HepG2 (cell line): ENCODE data around the gene ZNF225. TPM values are rescaled to one million over a fixed set of nuclear protein-coding genes. Genes with fewer than 3 reads are reported as not detected.

Experiments used
- ARID5B ChIP-seq: IDR thresholded peaks from 2 replicates; pipeline ENCODE4 v1.4.0; 2020; ENCODE audit warnings: mild to moderate bottlenecking, missing genetic modification reagents
- BORCS8-MEF2B ChIP-seq: sonication (generic); formaldehyde crosslinking; IDR thresholded peaks from 2 replicates; pipeline ENCODE4 v1.8.0; 2022; ENCODE audit warnings: mild to moderate bottlenecking, missing genetic modification reagents
- DBP ChIP-seq: sonication (generic); formaldehyde crosslinking; IDR thresholded peaks from 2 replicates; pipeline ENCODE4 v1.4.0; 2020; ENCODE audit warnings: missing genetic modification reagents; ENCODE audit errors: not compliant biosample characterization
- EED ChIP-seq: sonication (generic); formaldehyde crosslinking; IDR thresholded peaks from 2 replicates; pipeline ENCODE4 v1.5.0; 2020; ENCODE audit warnings: mild to moderate bottlenecking, missing genetic modification reagents
- HIC2 ChIP-seq: sonication (generic); formaldehyde crosslinking; IDR thresholded peaks from 2 replicates; pipeline ENCODE4 v1.9.0; 2022; ENCODE audit warnings: low read depth, missing genetic modification reagents
- HNF1B ChIP-seq: sonication (generic); formaldehyde crosslinking; IDR thresholded peaks from 2 replicates; pipeline ENCODE4 v1.5.1; 2020; ENCODE audit warnings: mild to moderate bottlenecking, moderate library complexity, missing genetic modification reagents
- MED8 ChIP-seq: sonication (generic); formaldehyde crosslinking; IDR thresholded peaks from 2 replicates; pipeline ENCODE4 v1.8.1; 2023; ENCODE audit warnings: mild to moderate bottlenecking, missing genetic modification reagents; ENCODE audit not compliant: insufficient replicate concordance
- NFYC ChIP-seq: IDR thresholded peaks from 2 replicates; pipeline ENCODE4 v1.6.1; 2016; ENCODE audit warnings: missing genetic modification reagents, missing compliant biosample characterization
- PBX3 ChIP-seq: sonication (generic); formaldehyde crosslinking; IDR thresholded peaks from 2 replicates; pipeline ENCODE4 v1.8.1; 2023; ENCODE audit warnings: missing genetic modification reagents, inconsistent platforms, borderline replicate concordance
- PHF5A ChIP-seq: IDR thresholded peaks from one replicate; pipeline ENCODE4 v1.6.1; 2018; ENCODE audit warnings: low read depth, missing genetic modification reagents; ENCODE audit not compliant: unreplicated experiment
- POGK ChIP-seq: sonication (generic); formaldehyde crosslinking; conservative IDR thresholded peaks from 2 replicates; pipeline ENCODE4 v1.8.0; 2022; ENCODE audit warnings: mild to moderate bottlenecking, moderate library complexity, missing genetic modification reagents
- POLR2G ChIP-seq: fragments of 200-400 bp; formaldehyde crosslinking; IDR thresholded peaks from 2 replicates; pipeline ENCODE4 v1.6.1; 2018; ENCODE audit warnings: mild to moderate bottlenecking, low read depth, low read length, moderate library complexity
- RBM22 ChIP-seq: fragments of 200-400 bp; formaldehyde crosslinking; optimal IDR thresholded peaks from 2 replicates; pipeline ENCODE3; 2017; ENCODE audit warnings: mild to moderate bottlenecking, low read length, moderate library complexity
- TBX3 ChIP-seq: fragments of 450-650 bp; IDR thresholded peaks from 2 replicates; pipeline ENCODE4 v1.6.1; 2017; ENCODE audit warnings: antibody characterized with exemption, mild to moderate bottlenecking, inconsistent platforms, borderline replicate concordance
- ZNF234 ChIP-seq: sonication (generic); formaldehyde crosslinking; conservative IDR thresholded peaks from 2 replicates; pipeline ENCODE4 v1.5.1; 2020; ENCODE audit warnings: mild to moderate bottlenecking, missing genetic modification reagents
- ZNF235 ChIP-seq: sonication (generic); formaldehyde crosslinking; IDR thresholded peaks from 2 replicates; pipeline ENCODE4 v1.8.1; 2023; ENCODE audit warnings: mild to moderate bottlenecking, missing genetic modification reagents, borderline replicate concordance
- ZNF557 ChIP-seq: sonication (generic); formaldehyde crosslinking; IDR thresholded peaks from 2 replicates; pipeline ENCODE4 v1.4.0; 2020; ENCODE audit warnings: missing genetic modification reagents
- polyA plus RNA-seq, 8 experiments: library from polyadenylated mRNA; depleted of rRNA in 3 of 8; stranded (reverse) in 7 of 8; unstranded in 1 of 8; fragments of >200 nt; fragmentation: Illumina TruSeq in 4 of 8; extraction: Trizol in 4 of 8; gene quantifications; 2 replicates each; pipeline versions ENCODE4 v1.2.1 to v1.2.3, GENCODE V29; 2011 to 2016; ENCODE audit warnings: low read depth in 4 of 8, missing spikeins in 1 of 8, mixed read lengths in 1 of 8; ENCODE audit not compliant: insufficient read depth in 1 of 8
- total RNA-seq, 5 experiments: library from RNA; depleted of rRNA; stranded (reverse); fragments of >200 nt; fragmentation: Illumina TruSeq; extraction: Trizol; gene quantifications; 2 replicates each; pipeline ENCODE4 v1.2.3, GENCODE V29; 2016; ENCODE audit warnings: low read depth in 1 of 5

ZNF225 gene
- total and polyA plus RNA-seq, 2 of the 13 experiments (the other 11 are each of a cell fraction or from before 2014, with no cell fraction given) = 0.87 to 3.3 TPM

GRCh38 chr19:44071824-44072542 is 41.2 kb upstream of the ZNF225 start, which contains the start of gene ZNF284 (continued):
- TF ChIP-seq HIC2 (CRISPR knock-in tag) (no peak), PBX3 (CRISPR knock-in tag) (no peak), POLR2G (peak; percentile 67; the same call in 1 of the 2 replicates), DBP (no peak), ZNF235 (CRISPR knock-in tag) (no peak), NFYC (CRISPR knock-in tag) (no peak), MED8 (CRISPR knock-in tag) (no peak), ZNF234 (CRISPR knock-in tag) (no peak), POGK (CRISPR knock-in tag) (0 out of 2 replicates have a peak, but pooled peaks have one; percentile 77), ZNF557 (CRISPR knock-in tag) (peak; percentile 59; the same call in 1 of the 2 replicates), RBM22 (no peak), PHF5A (CRISPR knock-in tag) (peak; percentile 68), EED (CRISPR knock-in tag) (0 out of 2 replicates have a peak, but pooled peaks have one; percentile 20), TBX3 (no peak), BORCS8-MEF2B (CRISPR knock-in tag) (peak; percentile 66; the same call in 1 of the 2 replicates), HNF1B (CRISPR knock-in tag) (peak; percentile 74; the same call in 1 of the 2 replicates), ARID5B (peak; percentile 47)
